Right forelimb (tissue), 1 donor: ENCODE measurements around the gene MGST3.
"Not testable (repeated sequence)": the region's sequence is repeated elsewhere in the genome, so short reads cannot be mapped to it uniquely, and the experiment has no call there.

ENCODE experiments used
- DNase-seq: peaks from one replicate; pipeline ENCODE4 v3.0.0-alpha.2; 2018

MGST3 gene

DNA sequence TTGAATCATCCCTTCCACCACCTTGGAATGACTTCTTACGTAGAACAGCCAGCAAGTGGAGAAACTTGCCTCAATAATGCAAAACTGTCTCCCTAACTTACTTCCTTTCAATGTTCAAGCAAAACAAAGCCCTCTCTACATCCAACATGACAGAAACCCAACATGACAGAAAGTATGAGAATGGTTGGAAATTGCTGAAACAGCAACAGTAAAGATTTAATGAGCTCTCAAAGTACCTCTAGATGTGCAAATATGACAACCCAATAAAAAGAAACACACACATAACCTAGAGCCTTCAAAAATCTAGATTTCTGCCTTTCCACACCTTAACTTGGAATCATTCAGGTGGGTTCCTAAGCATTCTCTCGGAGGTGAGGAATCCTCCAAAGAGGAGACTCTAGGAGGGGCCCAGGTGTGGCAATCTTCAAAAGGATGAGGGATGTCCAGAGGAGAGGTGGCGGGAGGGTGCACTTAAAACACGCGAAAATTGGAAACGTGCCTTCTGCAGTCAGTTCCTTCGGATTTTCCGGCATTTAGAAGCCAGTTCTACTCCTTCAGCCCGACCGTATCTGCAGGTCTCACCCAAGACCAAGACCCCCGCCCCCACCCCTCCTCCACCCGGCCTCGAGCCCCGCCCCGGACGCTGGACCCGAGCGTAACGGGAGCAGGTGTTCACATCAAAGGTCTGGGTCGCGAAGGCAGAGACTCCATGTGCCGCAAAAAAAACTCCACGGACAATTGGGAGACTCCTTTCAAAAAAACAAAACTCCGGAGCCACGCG lies 996 bp upstream of the MGST3 start:
- DNase-seq = no peak

DNA sequence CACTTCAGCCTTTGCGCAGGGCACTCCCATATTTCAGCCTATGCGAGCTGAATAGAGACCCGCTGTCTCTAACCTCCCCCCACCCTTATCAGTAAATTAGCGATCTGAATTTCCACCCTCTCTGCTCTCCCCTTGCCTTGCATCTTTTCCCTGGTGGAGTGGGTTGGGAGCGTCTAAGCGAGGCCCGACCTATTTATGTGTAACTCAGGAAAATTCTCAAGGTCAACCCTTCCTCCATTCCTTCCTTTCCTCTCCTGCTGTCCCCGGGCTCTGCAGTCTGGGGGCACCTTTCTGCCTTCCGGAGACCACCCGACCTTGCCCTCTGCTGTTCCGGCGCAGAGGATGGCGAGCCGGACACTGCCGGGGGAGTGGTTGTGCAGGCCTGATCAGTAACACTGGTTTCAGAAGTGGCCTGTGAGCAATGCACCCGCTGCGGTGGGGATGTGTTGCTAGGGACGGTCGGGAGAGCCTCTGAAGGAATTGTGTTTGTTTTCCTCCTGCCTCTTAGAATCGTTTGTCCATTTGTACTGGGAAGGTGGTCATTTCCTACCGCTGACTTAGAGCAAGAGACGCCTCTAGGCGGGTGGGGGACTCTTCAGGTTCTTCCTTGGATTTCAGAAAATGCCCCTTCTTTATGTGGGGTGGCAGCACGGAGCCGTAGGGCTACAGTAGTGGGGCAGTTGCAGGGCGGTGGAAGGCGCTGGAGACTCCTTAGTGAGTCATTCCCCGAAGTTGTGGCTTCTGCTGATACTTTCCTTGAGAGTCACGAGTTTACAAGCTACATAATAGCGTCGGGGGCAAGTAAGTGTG lies 513 bp downstream of the MGST3 start:
- peak; percentile 68 for DNase-seq

DNA sequence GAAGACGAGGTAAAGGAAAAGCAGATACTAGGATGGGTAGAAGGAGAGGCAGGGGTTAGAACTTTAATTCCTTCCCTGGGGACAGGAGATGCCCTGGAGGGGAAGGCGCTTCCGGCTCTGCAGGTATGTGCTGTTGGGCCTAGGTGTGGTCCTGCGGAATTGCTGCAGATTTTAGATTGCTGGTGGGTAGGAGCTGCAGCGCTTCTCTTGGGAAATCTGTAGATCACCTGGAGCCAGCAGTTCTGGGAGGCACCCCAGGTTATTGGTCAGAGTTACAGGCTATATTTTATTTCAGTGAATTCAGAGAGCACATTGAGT lies 1.1 kb downstream of the MGST3 start:
- no peak for DNase-seq

DNA sequence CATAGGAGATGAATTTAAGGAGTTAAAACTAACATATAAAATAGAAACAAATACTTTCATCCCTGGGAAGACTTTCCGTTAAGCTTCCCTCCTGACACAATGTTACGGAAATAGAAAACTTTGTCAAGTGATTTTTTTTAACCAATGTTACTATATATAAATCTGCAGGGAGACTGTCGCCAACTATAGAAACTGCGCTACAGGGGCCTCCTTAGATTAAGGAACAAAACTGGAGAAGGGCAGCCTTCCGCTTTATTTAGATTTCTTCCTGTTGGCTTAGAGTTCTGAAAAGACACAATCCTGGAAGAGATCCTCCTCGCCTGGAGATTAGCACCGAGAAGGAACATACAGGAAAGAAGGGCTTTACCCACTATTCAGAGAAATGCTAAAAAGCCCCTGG lies 1.5 kb downstream of the MGST3 start:
- no peak for DNase-seq

DNA sequence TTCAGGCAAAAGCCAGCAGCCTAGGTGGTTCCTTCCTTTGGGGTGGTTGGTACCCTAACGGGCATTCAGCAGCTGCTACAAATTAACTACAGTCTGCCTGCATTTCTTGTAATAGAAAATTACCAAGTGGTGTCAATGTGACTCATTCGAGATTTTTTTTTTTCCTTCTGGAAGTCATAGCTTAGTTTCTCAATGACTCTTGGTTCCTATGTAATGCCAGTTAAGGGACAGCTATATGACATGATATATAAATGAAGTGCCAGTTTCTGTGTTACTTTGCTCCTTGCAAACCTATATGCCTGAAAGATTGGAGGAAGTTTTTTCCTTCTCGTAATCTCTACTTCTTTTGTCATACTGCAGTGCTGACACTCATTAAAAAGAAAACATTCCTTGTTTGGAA lies 2.6 kb downstream of the MGST3 start:
- DNase-seq = no peak

DNA sequence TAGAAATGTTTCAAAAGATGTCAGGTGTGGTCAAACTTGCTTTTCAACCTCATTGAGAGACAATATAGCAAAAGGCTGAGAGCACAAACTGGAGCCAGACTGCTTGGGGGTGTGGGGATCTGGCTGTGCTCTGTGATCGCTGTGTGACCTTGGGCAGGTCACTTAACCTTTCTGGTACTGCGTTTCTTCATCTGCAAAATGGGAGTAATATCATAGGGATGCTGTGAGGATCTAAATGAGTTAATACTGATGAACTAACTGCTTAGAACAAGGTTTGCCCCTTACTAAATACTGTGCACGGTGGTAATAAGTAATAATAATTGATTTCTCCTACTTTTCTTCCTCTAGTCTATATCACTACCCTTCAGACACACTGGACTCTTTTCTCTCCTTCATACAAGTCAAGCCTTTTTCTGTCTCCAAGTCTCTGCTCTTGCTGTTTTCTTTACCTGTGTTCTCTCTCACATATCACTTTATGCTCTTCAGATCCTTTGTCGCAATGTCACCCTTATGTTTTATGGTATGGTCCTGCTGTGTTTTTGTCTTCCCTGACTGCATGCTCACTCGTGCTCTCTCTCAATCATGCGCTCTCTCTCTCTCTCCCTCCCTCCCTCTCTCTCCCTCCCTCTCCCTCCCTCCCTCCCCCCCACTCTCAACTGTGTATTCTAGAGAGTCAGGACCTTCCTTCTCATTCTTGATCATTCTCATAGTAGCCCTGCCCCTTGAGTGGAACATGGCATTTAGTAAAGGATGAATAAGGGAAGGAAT lies 3.3 kb downstream of the MGST3 start:
- no peak for DNase-seq

DNA sequence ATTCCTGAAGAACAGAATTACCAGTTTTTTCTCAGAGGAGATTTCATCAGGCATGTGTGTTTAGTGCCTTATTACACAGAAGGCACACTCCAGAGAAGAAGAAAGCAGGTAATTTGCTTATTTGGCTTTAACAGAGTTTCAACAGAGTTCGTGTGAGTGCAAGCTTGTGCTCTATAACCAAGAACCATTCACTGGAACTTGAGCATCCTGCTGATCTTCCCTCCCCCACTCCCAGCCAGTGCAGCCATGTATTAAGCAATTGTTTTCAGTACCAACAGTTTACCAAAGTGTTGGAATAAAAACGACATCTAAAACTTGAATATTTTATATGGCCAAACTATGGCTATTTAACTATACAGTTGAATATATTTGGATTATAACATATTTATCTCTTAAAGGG lies 4.3 kb downstream of the MGST3 start:
- no peak for DNase-seq

DNA sequence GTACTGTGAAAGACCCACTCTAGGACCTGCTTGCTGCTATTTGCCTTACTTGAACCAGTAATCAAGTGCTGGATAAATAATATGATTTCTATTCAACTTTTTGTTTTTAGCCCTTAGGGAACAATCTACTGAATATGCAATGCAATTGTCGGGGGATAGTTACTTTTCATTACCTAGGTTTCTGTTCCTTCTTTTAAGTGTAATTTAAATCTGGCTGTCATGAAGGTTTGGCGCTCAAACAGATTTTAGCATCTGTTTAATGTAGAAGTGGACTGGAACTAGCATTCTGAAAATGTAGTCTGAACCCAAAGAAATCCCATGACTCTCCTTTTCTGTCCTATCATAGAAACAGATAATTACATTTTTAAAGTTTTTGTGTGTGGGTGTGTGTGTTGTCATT lies 4.8 kb downstream of the MGST3 start:
- DNase-seq = no peak

DNA sequence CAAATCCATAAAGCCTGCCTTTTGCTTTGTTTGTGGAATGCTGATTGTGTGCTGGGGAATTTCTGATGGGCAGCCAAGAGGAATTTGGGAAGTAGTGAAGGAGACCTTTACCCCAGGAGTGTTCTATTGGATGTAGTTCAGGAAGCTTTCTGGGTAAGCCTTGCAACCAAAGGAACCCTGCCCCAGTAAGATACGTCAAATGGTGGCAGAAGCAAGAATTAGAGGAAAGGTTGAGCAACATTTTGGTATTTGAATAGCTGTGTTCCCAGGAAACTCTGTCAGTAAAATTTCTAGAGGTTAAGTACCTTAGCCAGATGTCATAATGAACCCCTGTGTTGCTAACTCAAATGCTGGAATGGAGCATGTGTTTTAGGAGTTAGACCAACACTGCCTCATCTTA lies 6.4 kb downstream of the MGST3 start:
- no peak for DNase-seq

DNA sequence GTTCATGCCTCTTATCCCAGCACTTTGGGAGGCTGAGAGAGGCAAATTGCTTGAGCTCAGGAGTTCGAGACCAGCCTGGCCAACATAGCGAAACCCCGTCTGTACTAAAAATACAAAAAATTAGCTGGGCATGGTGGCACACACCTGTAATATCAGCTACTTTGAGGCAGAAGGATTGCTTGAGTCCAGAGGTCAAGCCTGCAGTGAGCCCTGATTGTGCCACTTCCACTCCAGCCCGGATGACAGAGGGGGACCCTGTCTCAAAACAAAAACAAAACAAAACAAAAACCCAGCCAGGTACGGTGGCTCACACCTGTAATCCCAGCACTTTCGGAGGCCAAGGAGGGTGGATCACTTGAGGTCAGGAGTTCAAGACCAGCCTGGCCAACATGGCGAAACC lies 7.2 kb downstream of the MGST3 start:
- not testable (repeated sequence) for DNase-seq

DNA sequence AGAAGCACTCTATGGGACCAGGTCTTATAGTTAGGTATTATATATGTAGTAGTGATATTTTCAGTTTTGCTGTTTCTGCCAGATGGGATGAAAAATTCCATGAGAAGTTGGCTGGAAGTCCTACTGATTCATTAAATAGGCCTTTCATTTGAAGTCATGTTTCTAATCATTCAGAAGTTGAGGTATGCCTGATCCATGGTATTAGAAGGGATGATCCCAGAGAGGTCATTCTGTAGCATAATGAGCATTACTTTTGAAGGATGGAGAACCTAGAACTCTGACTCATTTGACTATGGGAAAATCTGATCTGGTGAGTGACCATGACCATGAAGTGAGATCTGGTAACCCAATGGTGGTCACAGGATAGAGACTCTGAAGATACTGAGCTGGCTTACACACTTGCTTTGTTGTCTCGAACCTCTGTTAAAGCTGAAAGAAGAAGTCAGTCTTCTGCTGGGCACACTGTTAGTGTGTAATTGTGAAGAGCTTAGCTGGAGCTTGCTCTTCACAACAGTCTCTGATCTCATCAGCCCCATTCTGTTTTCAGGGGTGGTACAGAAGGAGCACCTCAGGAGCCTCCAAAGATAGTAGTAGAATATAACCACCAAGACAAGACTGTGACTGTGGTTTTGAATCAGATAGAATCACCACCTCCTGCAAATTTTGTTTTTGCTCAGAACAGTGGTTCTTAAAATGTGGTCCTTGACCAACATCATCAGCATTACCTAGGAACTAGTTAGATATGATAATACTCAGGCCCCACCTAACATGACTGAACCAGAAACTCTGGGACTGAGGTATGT lies 9.0 kb downstream of the MGST3 start:
- DNase-seq = no peak

DNA sequence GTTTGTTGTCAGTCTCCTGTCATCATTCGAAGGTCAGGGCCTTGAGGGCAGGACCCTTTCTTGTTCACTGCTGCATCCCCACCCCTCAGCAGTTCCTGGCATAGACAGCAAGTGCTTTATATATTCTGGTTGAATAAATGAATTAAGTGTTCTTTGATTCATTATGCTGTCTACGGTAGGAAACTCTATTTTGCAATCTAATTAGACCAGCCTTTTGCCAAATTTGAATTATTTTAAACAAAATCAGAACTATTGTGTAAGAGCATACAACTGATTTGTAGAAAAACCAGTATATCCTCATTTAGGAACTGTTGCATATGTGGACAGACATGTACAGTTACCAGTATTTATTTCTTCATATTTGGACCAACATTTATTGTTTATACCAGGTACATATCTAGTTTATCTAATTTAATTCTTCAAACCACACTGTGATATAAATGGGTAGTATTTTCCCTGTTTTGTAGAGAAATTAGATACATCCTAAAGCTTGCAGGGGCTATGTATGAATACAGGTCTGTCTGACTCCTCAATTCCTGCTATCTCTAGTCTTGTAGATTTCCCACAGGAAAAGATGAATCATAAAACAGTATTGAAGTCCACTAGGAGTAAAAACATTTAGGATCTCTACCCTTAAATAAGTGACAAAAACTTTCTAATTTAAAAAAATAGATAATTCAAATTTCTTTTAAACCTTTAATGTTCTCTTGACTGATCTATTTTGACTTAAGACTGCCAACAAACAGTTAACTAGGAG lies 10.4 kb downstream of the MGST3 start:
- no peak for DNase-seq

DNA sequence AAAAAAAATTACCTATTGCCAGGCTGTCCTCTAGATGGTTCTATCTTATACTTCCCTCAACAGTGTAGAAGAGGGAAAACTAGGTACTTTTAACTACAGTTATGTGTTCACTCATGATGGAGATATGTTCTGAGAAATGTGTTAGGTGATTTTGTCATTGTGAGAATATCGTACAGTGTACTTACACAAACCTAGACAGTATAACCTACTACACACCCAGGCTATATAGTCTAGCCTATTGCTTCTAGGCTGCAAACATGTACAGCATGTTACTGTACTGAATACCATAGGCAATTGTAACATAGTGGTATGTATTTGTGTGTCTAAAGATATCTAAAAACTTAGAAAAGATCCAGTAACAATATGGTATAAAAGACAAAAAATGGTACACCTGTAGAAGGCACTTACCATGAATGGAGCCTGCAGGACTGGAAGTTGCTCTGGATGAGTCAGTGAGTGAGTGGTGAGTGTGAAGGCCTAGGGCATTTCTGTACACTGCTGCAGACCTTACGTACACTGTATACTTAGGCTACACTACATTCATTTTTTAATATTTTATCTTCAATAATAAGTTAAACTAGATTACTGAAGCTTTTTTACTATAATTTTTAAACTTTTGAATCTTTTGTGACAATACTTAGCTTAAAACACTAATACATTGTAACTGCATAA lies 13.2 kb downstream of the MGST3 start:
- no peak for DNase-seq

DNA sequence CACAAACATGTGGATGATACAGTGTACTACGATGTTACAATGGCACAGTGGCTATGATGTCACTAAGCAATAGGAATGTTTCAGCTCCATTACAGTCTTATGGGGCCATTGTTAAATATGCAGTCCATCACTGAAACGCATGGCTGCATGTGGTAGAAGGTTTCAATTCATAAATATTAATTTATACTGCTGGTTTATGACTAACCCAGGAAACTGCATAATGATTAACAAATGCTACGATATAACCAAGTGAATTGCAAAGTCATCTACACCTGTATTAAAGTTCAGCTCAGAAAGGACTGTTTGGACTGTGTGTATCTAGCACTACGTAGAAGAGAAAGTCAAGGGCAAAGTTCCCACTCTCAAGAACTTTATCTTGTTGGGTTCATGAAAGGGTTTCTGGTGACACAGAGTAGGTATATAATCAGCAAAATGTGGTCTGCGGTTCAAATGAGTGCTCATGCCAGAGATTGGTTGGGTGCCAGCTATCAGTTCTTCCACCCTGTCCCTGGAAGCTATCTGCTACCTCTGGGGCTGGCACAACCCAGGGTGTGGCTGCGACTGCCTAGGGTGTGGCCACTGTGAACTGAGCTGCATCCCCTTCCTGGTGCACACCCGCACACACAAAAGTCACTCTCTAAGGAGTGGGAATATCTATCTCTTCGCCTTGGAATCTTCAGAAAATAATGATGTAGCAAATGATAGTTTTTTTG lies 14.8 kb downstream of the MGST3 start:
- no peak for DNase-seq

DNA sequence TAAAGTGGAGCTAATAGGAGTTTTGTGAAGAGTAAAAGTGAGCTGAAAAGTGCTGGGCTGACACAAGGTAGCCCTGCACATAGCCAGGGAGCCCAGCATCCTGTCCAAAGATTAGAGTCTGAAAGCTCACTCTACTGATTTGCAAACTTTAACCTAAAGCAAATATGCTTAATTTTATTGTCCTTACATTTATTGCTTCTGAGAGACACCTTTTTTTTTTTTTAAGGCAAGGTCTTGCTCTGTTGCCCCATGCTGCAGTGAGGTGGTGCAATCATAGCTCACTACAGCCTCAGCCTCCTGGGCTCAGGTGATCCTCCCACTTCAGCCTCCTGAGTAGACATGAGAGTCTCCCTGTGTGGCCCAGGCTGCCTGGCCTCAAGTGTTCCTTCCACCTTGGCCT lies 16.5 kb downstream of the MGST3 start:
- no peak for DNase-seq

DNA sequence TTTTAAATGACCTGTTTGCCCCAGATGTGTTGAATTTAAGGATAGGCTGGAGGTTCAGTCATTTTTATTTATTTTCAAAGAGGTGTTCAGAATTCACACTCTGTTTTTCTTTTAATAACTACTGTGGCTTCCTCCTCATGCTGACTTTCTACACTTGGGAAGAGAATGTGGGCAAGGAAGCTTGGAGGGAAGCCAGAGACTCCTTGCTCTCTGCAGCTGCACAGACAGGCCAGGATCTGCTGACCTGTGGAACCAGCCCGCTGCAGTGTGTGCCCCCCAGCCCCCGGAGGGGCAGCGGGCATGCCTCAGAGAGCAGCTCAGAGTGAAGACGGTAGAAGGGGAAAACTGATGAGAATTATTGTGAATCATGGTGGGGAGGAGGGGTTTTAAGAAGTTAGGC lies 16.9 kb downstream of the MGST3 start:
- DNase-seq = no peak

DNA sequence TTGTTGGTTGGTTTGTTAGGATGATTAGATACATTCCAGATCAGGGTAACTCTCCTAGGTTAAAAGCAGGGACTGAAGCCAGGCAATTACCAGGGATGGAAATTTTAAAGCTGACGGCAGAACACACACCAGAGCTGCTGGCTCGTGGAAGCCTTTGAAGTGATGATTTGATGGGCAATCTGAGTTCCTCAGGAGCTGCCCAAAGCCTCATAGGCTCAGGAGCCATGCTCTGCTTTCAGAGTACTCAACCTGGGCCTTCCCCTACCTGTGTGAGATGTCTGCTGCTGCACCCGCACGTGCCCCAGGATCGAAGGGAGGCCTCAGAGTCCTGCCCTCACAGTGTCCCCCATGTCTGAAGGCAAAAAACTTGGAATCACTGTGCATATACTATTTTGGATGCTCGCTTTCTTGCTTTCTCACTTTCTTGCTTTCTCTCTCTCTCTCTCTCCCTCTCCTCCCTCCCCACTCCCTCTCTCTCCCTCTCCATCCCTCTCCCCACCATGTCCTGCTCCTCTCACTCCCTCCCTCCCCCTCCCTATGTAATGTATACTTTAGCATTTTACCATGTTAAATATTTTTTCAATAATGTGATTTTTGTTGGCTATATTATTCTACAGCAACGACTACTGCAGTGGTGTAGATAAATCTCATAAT lies 18.0 kb downstream of the MGST3 start:
- DNase-seq = no peak

DNA sequence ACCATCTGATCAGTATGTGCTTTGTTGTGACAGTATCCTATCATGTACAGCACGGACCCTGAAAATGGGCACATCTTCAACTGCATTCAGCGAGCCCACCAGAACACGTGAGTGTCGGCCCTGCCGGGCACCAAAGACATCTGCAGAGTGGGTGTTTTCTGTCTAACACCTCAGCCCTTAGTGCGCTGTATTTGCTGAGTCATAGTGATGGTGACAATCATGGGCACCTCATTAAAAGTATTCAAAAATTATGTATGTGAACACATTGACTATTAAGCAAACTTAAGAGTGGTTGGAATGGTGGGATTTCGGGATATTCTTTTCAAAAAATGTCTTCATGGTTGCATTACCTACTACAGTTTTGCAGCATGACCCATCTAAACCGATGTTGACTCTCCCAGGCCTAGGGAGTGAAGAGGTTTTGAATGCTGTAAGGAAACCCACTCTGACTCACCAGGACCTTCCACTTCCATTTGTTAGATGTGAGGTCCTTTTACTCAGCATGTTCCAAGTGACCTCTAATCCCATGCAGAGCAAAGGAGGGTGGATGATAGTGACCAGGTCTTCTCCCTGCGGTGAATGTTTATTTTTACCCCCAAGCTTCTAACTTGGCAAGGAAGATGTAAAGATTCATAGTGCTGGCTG lies 20.1 kb downstream of the MGST3 start:
- DNase-seq = no peak

DNA sequence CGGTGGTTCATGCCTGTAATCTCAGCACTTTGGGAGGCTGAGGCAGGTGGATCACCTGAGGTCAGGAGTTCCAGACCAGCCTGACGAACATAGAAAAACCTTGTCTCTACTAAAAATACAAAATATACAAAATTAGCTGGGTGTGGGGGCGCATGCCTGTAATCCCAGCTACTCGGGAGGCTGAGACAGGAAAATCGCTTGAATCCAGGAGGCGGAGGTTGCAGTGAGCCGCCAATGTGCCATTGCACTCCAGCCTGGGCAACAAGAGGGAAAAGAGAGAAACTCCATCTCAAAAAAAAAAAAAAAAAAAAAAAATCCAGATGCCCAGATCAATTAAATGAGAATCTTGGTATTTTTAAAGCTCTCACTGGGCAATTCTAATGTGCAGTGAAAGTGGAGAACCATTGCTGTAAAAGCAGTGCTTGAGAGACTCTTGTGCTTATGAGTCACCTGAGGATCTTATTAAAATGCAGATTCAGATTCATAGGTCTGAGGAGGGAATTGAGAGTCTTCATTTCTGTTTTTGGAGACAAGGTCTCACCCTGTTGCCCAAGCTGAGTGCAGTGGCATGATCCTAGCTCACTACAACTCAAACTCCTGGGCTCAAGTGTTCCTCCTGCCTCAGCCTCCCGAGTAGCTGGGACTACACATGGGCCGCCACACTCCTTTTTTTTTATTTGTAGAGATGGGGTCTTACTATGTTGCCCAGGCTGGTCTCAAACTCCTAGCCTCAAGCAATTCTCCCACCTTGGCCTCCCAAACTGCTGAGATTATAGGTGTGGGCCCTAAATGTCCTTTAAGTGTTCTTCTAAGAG lies 27.9 kb downstream of the MGST3 start:
- not testable (repeated sequence) for DNase-seq
